Right lung (tissue), 5 donors: Measurements from ENCODE around the gene MTARC2. TPM values are rescaled to one million over a fixed set of nuclear protein-coding genes. Genes with fewer than 3 reads are reported as not detected.
A peak's percentile ranks its signal among the peaks of the same experiment; 100 is the strongest.
"Not testable (repeated sequence)": the region's sequence is repeated elsewhere in the genome, so short reads cannot be mapped to it uniquely, and the experiment has no call there.

Experiments used
- DNase-seq, 2 donors: peaks; one replicate each; pipeline ENCODE4 v3.0.0-alpha.2; 2013
- polyA plus RNA-seq, 5 donors: library from polyadenylated mRNA; unstranded; fragments of 120-200 nt; gene quantifications; one replicate each; pipeline versions ENCODE4 v1.2.1 to v1.2.3, GENCODE V29; 2013; ENCODE audit warnings: inconsistent platforms in 1 of 5, low replicate concordance in 1 of 5; ENCODE audit not compliant: insufficient read length in 5 of 5, insufficient read depth in 1 of 5

The MTARC2 gene
- polyA plus RNA-seq, 5 donors, result 60.4 to 88.4 (median 77.4) TPM

DNA sequence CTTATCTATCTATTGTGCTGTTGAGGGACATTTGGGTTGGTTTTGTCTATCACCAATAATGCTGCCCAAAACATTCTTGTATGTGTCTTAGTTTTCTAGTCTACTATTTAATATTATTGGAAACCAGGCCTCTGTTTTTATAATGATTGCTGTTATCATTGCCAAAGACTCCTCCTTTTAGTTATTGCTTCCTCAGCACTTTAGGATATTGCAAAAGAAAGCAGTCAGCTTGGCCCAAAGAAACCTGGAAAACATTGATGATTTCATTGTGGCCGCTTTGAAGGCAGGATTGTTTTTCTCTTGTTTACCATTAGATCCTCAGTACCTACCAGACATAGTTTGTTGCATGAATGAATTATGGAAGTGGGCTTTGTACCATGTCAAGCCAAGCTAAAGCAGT, 20.6 kb upstream of the MTARC2 start:
- DNase-seq, result no peak

DNA sequence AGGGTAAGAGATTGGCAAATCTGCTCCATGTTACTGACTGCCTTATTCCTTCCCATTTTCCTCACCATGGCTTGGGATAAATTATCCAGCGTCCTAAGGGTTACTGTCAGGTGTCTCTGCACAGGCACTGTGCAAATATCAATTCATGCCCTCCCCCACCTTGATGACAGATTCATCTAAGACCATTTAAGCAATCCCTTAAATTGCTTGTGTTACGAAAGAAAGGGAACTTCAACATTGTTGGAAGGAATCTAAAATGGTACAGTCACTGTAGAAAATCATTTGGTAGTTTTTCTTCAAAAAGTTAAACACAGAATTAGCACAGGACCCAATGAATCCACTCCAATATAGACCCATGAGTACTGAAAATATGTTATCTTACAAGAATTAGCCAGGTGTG, 17.6 kb upstream of the MTARC2 start:
- DNase-seq, result no peak

DNA sequence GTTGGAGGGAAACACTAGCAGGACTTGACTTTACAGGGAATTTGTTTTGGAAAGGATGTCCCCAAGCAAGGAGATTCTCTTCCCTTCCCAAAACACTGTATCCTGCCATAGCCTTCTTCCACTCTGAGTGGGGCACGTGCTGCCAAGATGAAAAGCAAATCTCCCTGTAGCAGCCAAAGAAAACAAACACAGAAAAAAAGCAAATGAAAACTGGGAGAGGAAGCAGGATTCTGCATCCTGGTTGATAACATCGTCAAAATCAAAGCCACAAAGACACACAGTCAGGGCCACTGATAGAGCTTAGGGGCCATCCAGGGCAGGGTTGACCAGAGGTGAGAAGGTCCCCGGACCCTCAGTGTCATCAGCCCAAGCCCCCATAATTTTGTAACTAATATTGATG, 16.0 kb upstream of the MTARC2 start:
- DNase-seq, result no peak

DNA sequence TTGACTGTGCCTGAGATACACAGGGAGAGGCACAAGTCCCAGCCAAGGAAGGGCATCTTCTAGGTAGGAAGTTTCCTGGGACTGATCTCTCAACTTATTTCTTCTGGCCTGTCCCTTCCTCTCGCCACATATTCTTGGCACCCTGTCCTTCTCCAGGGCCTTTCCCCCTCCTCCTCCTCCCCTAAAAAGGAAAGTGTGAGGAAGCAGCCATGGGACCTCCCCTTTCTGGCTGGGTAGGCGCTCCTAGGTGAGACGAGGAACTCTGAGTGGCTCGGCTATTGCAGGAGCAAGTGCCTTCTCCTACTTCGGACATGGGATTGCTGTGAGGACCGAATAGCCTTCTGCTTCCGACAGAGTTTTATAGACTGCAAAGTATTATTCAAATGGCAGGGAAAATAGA, 15.5 kb upstream of the MTARC2 start:
- no peak for DNase-seq

DNA sequence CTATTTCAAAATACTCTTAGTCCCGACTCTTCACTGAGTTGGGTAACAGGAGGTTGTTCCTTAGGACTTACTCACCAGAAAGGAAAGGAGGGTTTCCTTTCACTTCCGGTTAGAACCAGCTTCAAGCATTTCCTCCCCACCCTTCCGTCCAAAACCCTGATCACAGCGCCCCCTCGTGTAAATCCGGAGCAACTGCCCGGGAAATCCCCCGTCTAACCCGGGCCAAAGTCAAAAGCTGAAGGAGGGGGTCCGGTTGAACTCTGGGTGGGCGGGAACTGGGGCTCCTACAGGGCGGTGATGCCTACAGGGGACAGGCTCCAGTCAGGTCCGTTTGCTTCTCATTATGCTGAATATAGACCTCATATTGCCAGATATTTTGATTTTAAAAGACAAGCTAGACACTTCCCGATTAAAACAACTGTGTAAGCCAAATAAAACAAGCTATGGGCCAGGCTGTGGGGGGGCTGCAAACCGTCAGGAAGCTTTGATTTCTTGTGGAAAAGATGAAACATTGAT, 15.0 kb upstream of the MTARC2 start:
- peak; percentile 75 to 78 for DNase-seq

DNA sequence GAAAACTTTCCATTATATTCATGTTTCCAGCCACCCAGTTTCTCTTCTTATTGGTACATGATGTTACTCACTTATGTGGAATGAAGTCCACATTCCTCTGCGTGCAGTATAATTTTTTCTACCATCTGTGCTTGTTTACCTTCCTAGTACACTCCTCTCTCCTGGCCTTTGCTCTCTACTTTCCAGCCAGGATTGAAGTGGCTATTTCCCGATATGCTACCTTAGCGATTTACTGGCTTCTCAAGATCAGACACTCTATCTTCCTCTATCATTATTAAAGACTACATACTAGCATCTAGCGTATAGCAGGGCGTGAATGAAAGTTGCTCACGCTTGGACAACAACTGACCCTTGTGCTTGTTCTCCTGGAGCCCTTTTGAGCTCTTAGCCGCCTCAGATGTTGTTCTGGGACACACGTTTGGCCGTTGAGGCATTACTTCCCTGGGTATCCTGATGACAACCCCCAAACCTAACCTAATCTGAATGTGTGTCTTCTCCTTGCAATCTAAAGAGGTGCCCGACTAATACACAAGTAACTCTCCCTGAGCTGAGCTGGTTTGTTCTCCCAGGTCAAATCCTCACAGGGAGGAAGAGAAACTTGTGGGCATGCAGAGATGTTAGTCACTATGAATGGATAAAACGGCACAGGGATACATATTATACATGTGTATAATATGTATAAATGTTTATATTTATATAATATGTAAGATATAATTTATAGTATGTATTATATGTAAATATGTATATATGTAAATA, 13.4 kb upstream of the MTARC2 start:
- no peak for DNase-seq

DNA sequence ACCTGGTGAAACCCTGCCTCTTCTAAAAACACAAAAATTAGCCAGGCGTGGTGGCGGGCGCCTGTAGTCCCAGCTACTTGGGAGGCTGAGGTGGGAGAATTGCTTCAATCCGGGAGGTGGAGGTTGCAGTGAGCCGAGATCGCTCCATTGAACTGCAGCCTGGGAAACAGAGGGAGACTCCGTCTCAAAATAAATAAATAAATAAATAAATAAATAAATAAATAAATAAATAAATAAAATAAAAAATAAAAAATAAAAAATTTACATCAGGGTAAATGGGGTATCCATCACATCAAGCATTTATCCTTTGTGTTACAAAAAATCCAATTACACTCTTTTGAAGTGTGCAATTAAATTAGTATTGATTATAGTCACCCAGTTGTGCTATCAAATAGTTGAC, 11.8 kb upstream of the MTARC2 start:
- not testable (repeated sequence) for DNase-seq

DNA sequence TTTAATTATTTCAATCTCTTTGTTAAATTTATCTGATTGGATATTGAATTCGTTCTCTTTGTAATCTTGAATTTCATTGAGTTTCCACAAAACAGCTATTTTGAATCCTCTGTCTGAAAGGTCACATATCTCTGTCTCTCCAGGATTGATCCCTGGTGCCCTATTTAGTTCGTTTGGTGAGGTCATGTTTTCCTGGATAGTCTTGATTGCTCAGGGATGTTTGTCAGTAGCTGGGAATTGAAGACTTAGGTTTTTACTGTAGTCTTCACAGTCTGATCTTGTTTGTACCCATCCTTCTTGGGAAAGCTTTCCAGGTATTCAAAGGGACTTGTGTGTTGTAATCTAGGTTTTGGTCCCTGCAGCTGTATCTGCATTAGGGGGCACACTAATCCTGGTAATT, 6.8 kb upstream of the MTARC2 start:
- no peak for DNase-seq

DNA sequence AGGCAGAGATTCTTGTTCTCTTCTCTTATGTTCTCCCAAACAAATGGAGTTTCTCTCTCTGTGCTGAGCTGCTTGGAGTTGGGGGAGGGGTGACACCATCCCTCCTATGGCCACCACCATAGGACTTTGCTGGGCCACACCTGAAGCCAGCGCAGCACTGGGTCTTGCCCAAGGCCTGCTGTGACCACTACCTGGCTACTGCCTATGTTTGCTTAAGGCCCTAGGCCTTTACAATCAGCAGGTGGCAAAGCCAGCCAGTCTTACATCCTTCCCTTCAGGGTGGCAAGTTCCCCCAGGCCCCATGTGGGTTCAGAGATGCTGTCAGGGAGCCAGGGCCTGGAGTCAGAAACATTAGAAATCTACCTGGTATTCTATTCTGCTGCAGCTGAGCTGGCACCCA, 6.3 kb upstream of the MTARC2 start:
- DNase-seq, result no peak

DNA sequence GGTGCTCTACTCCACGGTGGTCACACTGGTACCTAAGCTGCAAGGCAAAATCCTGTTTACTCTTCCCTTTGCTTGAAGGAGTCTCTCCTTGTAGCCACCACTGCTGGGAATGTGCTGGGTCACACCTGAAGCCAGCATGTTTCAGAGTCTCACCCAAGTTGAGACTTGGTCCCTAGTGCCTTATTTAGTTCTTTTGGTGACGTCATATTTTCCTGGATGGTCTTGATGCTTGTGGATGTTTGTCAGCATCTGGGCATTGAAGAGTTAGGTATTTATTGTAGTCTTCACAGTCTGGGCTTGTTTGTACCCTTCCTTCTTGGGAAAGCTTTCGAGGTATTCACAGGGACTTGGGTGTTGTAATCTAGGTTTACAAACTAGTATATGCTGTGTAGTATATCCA, 5.6 kb upstream of the MTARC2 start:
- no peak for DNase-seq

DNA sequence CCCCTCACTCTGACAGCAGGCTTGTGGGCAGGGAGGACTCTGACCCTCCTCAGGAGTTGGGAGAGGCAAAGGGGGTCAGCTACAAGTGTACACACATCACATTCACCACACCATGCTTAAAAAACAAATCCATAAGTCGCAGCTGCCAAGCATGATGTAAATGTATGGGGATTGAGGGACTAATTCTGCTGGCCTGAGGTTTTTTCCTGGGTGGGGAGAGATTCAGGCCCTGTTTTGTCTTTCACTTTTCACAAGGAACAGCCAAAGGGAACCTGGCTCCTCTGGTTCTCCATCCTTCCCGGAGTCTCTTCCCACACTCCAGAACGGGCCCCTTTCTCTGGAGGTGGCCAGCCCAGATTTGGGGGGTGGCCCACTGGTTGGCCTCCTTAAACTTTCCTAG, 1.3 kb upstream of the MTARC2 start:
- no peak for DNase-seq

DNA sequence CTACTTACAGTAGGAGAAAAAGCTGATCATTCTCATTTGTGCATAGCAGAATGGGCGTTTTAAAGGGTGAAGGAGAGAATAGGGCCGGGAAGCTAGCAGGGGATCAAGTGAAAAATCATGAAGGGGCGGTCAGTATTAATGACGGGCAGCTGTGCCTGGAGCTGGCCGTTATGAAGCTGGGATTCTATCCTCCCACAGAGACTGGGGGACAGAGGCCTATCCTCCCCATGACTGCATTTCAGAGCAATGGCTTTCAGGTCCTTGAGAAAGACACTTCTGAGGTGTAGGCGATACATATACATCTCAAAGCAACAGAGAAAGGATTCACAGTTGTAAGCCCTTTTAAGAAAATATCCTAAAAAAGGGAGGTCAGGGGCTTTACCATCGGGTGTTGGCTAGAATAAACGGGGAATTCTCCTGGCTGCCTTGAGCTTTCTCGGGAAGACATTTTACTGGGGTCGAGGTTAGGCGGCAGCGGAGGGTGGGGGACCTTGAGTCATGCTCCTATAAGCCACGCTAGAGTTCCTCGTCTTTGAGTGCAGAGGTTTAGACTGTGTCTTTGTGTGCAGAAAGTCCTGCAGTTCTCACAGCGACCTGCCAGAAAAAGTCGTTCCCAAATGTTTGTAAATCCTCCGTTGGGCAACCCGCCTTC, 559 bp upstream of the MTARC2 start:
- no peak for DNase-seq

DNA sequence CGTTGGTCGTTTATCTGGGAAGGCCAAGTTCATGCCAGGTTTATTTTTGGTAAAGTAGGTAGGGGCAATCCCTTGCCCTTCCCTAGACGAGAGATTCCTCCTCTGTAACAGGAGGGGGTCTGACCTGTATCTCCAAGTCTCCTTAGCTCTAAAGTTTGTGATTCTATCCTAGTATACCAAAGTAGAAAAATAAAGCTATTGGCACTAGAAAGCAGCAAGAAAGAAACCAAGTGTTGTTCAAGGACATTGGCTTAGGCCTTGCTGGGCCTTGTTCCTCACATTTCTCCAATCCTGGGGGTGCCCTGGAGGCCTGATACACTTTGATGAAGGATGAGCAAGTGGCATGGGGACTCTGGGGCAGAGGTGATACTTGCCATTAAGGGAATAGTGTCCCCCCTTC, 814 bp downstream of the MTARC2 start:
- DNase-seq, result no peak

DNA sequence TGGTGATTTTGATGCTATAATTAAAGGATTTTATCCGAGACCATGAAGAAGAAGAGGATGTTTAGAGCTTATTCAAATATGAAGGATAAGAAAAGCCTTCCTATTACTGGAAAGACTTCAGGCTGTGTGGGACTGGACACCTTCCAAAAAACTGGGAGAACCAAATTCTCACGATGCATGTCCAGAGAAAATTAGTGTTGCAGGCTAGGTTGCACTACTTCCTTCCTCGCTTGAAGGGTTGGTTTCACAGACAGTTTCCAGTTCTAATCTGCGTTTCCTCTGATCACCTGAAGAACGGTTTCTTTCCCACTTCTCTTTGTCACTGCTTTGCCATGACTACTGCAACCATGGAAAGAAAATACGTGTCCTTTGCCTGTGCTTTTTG, 2.0 kb downstream of the MTARC2 start:
- DNase-seq, result no peak

DNA sequence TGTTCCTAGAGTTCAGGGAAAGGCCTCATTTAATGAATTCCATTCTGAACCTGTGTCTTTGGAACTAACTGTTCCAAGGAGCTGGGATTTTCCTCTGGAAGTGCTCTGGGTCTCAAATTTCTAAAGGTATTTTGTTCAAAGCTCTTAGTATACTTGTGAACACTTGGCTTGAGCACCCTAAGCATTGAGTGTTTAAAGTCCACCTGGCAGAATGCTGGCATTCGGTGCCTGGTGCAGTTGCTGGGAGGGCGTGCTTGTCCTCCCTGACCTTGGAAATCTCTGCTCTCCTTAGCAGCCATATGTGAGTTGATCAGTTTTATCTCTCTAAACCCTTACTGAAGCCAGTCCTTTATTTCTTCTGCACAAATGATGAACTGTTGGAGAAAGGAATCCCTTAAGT, 3.0 kb downstream of the MTARC2 start:
- no peak for DNase-seq

DNA sequence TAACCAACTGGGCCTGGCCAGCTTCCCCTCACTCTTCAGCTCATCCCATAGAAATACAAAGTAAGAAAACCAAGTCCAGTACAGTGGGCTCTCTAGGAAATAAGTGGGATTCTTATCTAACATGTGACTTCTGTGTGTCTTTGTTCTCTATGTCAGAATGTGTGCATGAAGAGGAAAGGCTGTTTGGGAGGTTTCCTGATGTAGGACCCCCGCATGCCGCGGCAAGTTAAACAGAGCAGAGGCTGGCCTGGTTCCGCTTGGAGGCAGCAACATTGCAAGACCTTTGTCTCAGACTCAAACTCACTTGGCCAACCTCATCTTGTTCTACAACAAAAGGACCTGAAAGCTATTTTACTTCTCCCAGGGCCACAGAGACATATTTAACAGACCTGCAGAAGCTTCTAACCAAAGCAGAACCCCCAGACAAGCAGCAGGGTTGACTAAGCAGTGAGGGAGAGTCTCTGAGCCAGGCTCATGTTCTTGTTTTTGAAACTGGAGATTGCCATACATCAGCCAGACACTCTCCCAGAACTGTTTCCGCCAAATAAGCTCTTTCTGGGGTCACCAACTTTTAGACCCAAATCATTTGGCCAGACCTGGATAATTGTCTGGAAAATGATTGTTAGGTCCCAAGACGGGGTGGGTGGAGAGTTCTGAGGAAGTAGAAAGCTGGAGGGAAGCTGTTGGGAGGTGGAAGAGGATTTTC, 6.2 kb downstream of the MTARC2 start:
- peak; percentile 75 to 80 for DNase-seq

DNA sequence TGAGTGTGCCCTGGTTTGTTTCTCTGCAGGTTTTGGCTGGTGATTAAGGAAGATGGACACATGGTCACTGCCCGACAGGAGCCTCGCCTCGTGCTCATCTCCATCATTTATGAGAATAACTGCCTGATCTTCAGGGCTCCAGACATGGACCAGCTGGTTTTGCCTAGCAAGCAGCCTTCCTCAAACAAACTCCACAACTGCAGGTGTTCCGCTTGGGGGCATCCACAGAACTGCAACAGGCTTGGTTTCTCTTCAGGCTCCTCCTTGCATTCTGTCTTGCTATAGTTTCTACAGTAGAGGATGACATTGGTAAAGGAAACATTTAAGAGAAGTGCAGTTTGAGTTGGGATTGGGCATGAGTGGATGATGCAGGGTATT, 6.8 kb downstream of the MTARC2 start:
- no peak for DNase-seq

DNA sequence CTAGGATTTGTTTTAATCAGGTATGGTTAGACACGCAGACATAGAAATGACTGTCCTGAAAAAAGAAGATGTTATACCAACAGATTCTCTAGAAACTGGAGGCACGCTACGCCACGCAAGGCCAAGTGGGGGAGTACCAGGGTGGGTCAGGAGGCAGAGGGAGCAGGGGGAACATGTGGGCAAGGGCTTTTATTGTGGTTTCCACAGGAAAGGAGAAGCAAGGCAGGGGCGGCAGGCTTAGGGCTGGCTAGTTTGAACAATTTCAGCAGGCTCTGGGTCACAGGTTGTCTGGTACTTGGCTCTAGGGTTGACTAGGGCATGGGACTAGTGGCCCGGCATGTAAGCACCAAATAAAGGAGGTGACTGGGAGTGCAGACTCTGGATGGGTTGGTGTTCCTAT, 7.2 kb downstream of the MTARC2 start:
- no peak for DNase-seq

DNA sequence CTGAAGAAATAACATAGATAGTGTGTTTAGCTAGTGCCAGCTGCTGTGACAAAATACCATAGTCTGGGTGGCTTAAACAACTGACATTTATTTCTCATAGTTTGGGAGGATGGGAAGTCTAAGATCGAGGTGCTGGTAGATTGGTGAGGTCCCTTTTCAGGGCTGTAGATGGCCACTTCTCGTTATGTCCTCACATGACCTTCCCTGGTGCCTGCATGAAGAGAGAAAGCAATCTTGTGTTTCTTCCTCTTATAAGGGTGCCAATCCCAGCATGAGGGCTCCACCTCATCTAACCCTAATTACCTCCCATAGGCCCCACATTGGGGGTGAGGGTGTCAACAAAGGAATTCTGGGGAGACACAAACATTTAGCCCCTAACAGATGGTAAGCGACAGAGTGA, 9.3 kb downstream of the MTARC2 start:
- no peak for DNase-seq

DNA sequence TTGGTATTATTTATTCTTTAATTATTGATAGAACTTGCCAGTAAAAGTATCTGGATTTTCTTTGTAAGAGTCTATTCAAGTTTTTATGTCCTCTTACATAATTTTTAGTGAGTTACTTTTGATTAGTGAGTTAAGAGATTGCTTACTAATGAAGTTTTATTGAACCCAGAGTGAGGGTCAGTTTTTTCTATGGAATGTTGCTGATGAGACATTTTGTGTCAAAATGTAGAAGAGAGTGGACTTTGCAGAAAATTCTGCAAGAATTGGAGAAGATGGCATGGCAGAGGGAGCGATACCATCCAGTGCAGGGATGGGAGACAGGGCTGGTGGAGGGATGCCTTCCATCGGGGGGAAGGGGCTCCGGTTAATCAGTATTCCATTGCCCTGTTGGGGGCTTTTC, 11.0 kb downstream of the MTARC2 start:
- no peak for DNase-seq

DNA sequence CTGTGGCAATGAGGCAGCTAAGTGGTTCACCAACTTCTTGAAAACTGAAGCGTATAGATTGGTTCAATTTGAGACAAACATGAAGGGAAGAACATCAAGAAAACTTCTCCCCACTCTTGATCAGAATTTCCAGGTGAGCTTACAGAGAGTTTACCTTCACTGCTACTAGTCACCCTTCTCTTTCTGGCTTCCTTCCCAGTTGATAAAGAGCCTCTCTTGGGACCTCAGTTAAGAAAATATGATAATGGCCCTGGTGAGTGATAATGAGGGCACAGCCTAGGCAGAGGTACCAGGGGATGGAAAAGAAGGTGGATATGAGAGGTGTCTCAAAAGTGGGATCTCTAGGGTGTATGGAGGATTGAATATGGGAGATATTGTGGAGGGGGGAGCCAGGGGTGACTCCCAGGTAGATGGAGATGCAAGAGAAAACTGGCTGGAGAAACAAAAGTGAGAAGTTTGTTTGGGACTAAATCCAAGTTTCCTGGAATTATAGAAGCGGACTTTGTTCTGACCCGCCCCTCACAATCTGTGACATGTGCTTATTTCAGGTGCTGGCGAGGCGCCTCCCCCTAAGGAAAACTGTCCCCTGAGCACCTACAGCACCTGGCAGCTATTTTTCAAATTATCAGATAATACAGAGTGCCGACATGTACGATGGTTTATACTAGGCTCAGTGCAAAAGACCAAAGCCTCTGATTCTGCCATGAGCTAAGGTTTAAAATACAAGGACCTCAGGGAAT, 13.7 kb downstream of the MTARC2 start:
- DNase-seq, result no peak

DNA sequence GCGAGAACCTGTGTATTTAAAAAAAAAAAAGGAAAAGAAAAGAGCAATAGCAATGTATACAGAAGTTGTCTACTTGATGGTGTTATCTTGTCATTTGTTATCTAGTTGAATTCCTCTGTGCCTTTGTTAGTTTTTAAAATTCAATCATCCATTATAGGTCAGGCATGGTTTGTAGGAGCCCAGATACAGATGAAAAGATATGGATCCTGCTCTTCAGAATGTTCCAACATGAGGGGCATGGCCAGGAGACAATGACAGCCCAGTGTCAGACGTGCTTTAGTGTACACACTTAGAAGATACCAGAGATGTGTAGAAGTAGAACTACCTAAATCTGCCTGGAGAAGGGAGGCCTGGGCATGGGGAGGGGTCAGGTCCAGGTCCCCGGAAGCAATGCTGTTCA, 16.6 kb downstream of the MTARC2 start:
- no peak for DNase-seq
